GM21786 (cell line): ENCODE results near the gene TCTN1.
"Not testable (repeated sequence)": the region's sequence is repeated elsewhere in the genome, so short reads cannot be mapped to it uniquely, and the experiment has no call there.

Experiments used
- ATAC-seq: cut with Tn5 transposase; IDR thresholded peaks from one replicate; pipeline ENCODE4 v1.9.1; 2021; ENCODE audit not compliant: unreplicated experiment

TCTN1 gene

GRCh38 chr12:110637869-110638441 lies 24.0 kb downstream of the TCTN1 start:
- ATAC-seq = no peak

GRCh38 chr12:110638796-110639195 lies 24.9 kb downstream of the TCTN1 start:
- ATAC-seq = no peak

DNA sequence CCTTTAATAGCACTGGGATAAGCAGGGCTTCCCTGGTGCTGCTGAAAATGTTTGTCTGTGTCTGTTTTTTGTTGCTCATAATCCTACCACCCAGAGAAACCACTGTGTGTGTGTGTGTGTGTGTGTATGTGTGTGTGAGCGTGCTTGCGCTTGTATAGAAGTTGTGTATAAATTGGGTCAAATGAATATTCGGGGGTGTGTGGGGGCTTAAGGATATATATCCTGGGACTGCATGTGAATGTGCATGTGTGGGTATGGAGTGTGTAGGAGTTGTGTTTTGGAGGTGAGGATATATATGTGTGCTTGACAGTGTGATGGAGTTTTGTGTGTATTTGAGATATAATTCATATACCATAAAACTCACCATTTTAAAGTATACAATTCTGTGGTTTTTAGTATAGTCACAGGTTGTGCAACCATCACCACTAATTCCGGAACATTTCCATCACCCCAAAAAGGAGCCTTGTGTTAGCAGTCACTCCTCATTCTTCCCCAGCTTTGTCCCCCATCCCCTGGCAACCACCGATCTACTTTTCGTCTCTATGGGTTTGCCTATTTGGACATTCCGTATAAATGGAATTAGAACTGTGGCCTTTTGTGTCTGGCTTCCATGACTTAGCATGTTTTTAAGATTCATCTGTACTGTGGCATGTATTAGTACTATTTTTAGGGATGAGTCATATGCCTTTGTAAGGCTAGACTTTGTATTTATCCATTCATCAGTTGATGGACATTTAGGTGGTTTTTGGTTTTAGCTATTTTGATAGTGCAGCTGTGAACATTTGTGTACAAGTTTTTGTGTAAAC lies 25.6 kb downstream of the TCTN1 start:
- no peak for ATAC-seq

DNA sequence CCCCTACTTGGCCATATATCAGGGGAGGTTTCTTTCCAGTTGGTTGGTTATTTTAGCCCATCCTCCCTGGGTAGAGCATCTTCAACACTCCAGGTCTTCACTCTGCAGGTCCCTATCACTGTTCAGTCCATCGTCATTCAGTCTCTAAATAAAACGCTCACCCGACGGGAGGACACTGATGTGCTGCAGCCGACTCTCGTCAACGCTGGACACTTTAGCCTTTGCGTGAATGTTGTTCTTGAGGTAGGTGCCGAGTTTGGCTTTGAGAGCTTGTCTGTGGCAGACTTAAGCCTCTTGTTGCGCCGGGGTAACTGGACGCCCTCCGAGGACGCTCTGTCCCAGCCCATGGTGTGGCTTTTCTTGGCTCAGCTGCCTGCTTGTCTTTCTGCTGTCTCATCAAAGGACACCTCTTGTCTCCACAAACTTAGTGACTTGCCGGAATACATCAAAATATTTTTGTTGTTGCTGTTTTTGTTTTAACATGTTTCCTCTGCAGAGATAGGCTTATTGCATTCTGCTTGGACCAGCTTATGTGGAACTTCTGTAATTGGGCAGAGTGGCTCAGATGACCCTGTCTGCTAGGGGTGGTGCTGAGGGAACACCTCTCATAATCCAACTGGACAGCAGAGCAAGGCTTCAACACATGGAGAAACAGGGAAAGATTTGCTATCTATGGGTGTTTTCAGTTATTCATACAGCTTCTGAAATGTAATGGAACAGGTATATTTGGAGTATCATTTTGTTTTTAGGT lies 26.5 kb downstream of the TCTN1 start:
- ATAC-seq = no peak

GRCh38 chr12:110641521-110641920 lies 27.6 kb downstream of the TCTN1 start:
- no peak for ATAC-seq

- no peak for ATAC-seq
Measured at GRCh38 chr12:110647631-110648040, 33.7 kb downstream of the TCTN1 start.

- no peak for ATAC-seq
Measured at GRCh38 chr12:110649341-110649847, 35.5 kb downstream of the TCTN1 start.

GRCh38 chr12:110654238-110654637 lies 40.3 kb downstream of the TCTN1 start:
- ATAC-seq = not testable (repeated sequence)

- ATAC-seq = no peak
Measured at GRCh38 chr12:110656071-110656655, 42.2 kb downstream of the TCTN1 start.

DNA sequence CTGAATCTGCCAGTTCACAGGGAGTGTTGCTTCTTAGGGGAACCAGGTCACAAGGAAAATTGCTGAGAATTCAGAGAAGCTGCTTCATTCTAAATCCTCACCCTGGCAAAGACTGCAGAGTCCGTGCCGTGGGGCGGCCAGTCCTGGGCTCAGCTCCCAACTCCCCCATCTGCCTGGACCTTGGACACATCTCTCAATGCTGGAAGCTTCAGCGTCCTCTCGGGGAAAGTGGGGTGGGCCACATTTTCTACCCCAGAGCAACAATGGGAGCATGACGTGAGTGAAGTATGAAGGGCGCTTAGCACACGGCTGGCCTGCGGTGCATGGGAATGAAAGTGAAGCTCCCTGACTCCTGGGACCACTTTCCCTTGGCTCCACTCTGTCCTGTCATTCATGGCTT lies 43.8 kb downstream of the TCTN1 start:
- no peak for ATAC-seq

DNA sequence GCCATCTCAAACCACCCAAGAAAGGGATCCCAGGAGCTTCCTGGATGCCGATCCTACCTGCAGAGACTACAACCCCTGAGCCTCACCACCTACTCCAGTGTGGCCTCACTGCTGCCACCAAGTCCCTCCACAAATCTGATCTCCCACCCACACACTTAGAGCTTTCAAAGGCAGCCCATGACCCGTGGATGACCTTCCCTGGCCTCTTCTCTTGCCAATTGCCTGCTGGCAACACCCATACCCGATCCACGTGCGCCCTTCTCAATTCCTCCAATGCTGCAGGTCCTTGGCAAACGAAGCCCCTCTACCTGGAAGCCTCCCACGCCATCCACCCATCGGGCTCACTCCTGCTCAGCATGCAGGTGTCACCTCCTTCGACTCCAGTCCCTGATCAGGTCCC lies 44.3 kb downstream of the TCTN1 start:
- ATAC-seq = no peak

- no peak for ATAC-seq
Measured at GRCh38 chr12:110658878-110659277, 44.9 kb downstream of the TCTN1 start.

DNA sequence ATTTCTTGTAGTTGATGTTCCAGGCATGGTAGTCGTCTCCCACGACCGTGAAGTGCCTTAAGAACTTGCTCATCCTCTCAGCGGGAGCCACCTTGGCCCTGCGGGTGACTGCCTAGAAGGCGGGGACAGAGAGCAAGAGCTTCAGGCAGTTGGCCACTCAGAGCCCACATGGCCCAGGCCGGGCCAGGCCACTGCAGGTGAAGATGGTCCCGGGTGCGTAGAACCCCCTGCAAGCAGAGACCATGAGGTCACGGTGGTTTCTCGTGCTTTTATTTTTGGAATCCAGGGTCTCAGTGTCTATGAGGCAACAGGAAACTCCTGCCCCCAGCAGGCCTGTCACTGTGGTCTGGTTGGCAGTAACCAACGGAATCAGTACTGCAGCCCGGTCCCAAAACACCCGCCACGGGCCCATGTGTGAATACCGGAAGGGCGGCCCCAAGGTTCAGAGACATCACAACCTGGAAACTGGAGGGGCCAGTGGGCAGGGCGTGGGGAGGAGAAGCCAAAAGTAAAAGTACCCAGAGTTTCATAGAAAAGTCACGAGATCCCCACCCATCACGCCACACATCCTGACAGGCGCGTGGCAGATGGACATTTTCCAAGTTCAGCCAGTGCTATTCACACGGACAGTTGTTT lies 47.5 kb downstream of the TCTN1 start:
- ATAC-seq = peak; percentile 84

DNA sequence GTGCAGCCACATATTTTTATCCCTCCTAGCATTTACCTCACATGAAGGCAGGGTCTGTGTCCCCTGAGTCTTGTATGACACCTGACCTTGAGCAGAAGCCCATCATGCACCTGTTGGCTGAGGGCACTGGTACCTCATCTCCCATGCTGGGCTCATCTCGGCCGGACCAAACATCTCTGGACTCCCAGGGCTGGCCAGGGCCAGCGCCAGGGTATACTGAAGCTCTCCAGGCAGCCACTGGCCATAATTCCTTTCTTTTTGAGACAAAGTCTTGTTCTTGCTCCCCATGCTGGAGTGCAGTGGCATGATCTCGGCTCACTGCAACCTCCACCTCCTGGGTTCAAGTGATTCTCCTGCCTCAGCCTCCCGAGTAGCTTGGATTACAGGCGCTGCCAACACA lies 53.0 kb downstream of the TCTN1 start:
- no peak for ATAC-seq

GRCh38 chr12:110667671-110668070 lies 53.7 kb downstream of the TCTN1 start:
- no peak for ATAC-seq

DNA sequence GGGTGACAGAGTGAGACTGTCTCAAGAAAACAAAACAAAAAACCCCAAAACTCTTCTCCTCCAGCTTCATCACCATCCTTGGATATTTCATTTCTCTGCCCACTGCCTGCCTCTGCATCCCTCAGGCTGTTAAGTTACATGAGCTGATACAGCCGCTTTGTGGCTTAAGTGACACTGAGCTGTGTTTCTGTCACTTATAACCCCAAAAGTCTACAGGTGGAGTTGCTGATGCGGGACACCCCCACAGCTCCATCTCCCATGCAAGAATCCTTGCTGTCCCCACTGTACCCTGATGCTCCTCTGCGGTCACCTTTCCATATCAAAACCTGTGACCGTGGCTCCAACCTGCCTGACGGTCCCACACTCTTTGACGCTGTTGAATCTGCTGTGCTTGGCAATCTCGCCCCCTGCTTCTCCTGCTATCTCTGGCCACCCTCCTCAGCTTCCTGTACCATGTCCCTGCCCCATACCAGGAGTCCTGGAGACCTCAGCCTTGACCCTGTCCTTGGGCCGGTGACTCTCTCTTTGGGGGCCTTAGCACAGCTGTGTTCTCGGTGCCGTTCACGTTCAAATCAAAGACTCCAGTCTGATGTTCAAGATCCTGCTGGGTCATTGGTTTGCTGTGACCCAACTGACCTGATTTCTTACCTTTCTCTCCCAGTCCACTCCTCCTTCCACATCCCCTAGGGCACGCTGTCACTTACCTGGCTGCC lies 54.7 kb downstream of the TCTN1 start:
- no peak for ATAC-seq

DNA sequence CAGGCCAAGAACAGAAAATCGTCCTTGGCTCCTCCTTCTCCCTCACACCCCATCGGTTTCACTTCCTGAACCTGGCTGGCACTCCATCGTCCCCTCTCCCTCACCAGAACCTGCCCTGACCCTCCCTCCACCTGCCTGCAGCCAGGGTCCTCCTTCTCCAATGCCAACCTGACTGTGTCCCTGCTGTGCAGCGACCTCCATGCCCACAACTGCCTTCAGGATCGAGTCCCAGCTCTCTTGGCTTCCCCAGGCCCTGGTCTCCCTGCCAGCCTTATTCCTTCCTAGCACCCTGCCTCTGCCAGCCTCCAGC lies 55.2 kb downstream of the TCTN1 start:
- peak; percentile 31 for ATAC-seq

DNA sequence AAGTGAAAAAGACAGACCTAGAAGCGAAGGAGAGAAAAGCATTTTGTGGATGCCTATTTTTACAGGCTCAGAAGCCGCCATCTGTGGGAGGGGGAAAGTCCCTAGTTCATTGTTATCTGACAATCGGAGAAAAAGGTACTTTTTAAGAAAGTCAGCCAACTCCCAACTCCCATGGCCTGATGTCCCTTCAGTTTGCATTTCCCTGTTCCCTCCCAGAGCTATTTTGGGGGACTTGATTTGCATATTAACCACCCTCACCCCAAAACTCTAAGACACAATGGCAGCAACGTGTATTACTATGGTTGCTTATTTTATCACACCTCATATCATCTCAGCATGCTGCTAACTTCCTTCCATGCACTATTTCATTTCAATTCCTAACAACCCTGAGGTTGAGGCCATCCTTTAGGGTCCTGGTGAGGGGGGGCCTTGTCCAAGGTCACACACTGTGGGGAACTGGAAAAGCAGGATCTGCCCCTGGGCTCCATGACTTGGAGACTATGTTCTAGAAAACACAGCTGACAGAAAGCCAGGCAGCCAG lies 56.3 kb downstream of the TCTN1 start:
- ATAC-seq = peak; percentile 44

DNA sequence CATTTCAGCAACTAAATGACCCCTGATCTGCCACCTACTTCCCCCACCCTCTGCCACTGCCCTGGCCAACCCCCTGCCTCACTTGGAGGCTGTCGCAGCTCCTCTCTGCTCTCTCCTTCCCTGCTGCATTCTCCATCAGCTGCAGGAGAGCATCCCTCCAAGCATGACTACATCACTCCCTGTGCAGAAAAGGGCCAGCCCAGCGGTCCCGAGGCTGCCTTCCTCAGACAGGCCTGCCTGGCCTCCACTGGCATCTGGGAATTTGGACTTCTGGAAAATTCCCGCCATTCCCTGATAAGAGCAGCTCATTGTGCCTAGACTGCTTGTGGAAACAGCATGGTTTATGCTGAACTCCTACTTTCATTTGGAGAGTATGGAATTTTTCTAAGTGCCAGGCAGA lies 62.2 kb downstream of the TCTN1 start:
- ATAC-seq = no peak

DNA sequence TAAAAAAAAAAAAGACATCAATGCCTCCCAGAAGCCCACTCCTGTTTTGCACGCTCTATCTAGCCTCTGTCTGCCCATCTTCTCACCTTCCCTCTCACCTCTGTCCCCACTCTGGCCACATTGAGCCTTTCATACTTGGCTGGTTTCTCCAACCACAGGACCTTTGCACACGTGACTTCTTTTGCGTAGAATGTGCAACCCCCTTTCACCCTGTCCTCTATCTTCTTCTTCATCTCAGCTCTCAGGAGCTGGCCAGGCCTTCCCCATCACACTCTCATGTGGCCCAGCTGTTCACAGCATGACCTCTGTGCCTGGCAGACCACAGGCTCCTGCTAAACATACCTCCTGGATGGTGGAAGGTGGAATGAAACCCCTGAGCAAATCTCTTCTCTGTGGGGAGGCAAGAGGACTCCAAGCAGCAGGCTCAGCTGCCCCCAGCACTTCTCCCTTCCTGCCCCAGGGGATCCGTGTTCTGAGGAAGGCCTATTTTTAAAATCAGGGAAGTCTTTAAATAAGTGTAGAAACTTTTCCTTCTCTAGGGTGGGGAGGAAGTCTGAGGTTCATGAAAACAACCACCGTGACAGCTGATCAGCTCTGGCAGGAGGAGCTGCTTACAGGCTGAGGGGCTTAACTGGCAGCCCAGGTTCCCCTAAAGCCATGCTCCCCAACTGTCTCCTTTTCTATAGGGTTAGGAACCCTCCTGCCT lies 63.4 kb downstream of the TCTN1 start:
- ATAC-seq = peak; percentile 81
